GM19463 (cell line): ENCODE data around the gene HSH2D.
"Not testable (repeated sequence)": the region's sequence is repeated elsewhere in the genome, so short reads cannot be mapped to it uniquely, and the experiment has no call there.

ENCODE experiments used
- ATAC-seq: cut with Tn5 transposase; IDR thresholded peaks from one replicate; pipeline ENCODE4 v1.9.1; 2021; ENCODE audit warnings: mild to moderate bottlenecking, moderate library complexity; ENCODE audit not compliant: unreplicated experiment

Gene HSH2D

GRCh38 chr19:16119075-16119857 is 24.2 kb upstream of the HSH2D start:
- ATAC-seq = not testable (repeated sequence)

- no peak for ATAC-seq
Observed at GRCh38 chr19:16121141-16121540, 22.3 kb upstream of the HSH2D start.

- no peak for ATAC-seq
Observed at GRCh38 chr19:16121967-16122366, 21.5 kb upstream of the HSH2D start.

- ATAC-seq = no peak
Observed at GRCh38 chr19:16124953-16125352, 18.5 kb upstream of the HSH2D start.

- no peak for ATAC-seq
Observed at GRCh38 chr19:16125737-16126495, 17.6 kb upstream of the HSH2D start.

GRCh38 chr19:16127080-16127479 is 16.4 kb upstream of the HSH2D start:
- ATAC-seq = no peak

GRCh38 chr19:16127776-16128371 is 15.6 kb upstream of the HSH2D start:
- no peak for ATAC-seq

GRCh38 chr19:16131648-16132047 is 11.8 kb upstream of the HSH2D start:
- no peak for ATAC-seq

GRCh38 chr19:16133818-16134217 is 9.7 kb upstream of the HSH2D start:
- no peak for ATAC-seq

GRCh38 chr19:16134510-16134909 is 9.0 kb upstream of the HSH2D start:
- no peak for ATAC-seq

GRCh38 chr19:16135430-16136127 is 7.9 kb upstream of the HSH2D start:
- ATAC-seq = no peak

- ATAC-seq = no peak
Observed at GRCh38 chr19:16136185-16136999, 7.1 kb upstream of the HSH2D start.

- no peak for ATAC-seq
Observed at GRCh38 chr19:16139752-16140151, 3.7 kb upstream of the HSH2D start.

- ATAC-seq = peak; percentile 40
Observed at GRCh38 chr19:16141043-16141442, 2.4 kb upstream of the HSH2D start.

GRCh38 chr19:16142032-16142580 is 1.4 kb upstream of the HSH2D start:
- ATAC-seq = no peak

- ATAC-seq = no peak
Observed at GRCh38 chr19:16144216-16144581, 714 bp downstream of the HSH2D start.

GRCh38 chr19:16146112-16146511 is 2.6 kb downstream of the HSH2D start:
- no peak for ATAC-seq

GRCh38 chr19:16148443-16149229 is 5.2 kb downstream of the HSH2D start:
- no peak for ATAC-seq

GRCh38 chr19:16153582-16154336 is 10.3 kb downstream of the HSH2D start:
- no peak for ATAC-seq
